Stomach (tissue), 19 donors: ENCODE data around the gene TTF2. TPM values are rescaled to one million over a fixed set of nuclear protein-coding genes. Genes with fewer than 3 reads are reported as not detected.

Source experiments
- DNase-seq, 2 donors: peaks; one replicate each; pipeline versions ENCODE4 v3.0.0 to v3.0.0-alpha.2; 2013 to 2019
- H3K27ac ChIP-seq, 5 donors: fragments of 200-600 bp in 4 of 5; sonication (generic) in 4 of 5; one replicate each; pipeline ENCODE4 v1.5.1; 2013 to 2019; ENCODE audit warnings: mild to moderate bottlenecking in 1 of 5, moderate library complexity in 1 of 5
- H3K27me3 ChIP-seq, 3 donors: fragments of 200-600 bp; sonication (generic); one replicate each; pipeline ENCODE4 v1.5.1; 2017 to 2019; ENCODE audit warnings: mixed run types in 1 of 3
- H3K36me3 ChIP-seq, 4 donors: fragments of 200-600 bp; sonication (generic); 1 replicate in 3 of 4; 2 replicates in 1 of 4; pipeline ENCODE4 v1.5.1; 2016 to 2019
- H3K4me1 ChIP-seq, 4 donors: fragments of 200-600 bp; sonication (generic); one replicate each; pipeline ENCODE4 v1.5.1; 2016 to 2019
- H3K4me3 ChIP-seq, 4 donors: fragments of 200-600 bp; sonication (generic) in 3 of 4; one replicate each; pipeline ENCODE4 v1.5.1; 2016 to 2019; ENCODE audit warnings: mild to moderate bottlenecking in 1 of 4
- H3K9me3 ChIP-seq, 4 donors: fragments of 200-600 bp; sonication (generic); one replicate each; pipeline ENCODE4 v1.5.1; 2016 to 2019
- CTCF ChIP-seq, 7 experiments: fragments of 450-650 bp in 4 of 7; fragments of 200-600 bp in 3 of 7; sonication (generic) in 3 of 7; IDR thresholded peaks; one replicate each; pipeline ENCODE4 v1.5.1; 2016 to 2019; ENCODE audit warnings: antibody characterized with exemption in 7 of 7, control low read depth in 2 of 7, mild to moderate bottlenecking in 1 of 7
- EP300 ChIP-seq: sonication (generic); formaldehyde crosslinking; IDR thresholded peaks from one replicate; pipeline ENCODE4 v1.6.1; 2017; ENCODE audit warnings: antibody characterized with exemption
- POLR2A ChIP-seq, 4 donors: fragments of 450-650 bp; IDR thresholded peaks; one replicate each; pipeline ENCODE4 v1.6.1; 2016; ENCODE audit warnings: antibody characterized with exemption in 4 of 4, control low read depth in 2 of 4, mild to moderate bottlenecking in 1 of 4, moderate library complexity in 1 of 4
- POLR2AphosphoS5 ChIP-seq, 3 donors: sonication (generic); formaldehyde crosslinking; IDR thresholded peaks; one replicate each; pipeline ENCODE4 v1.6.1; 2016; ENCODE audit warnings: antibody characterized with exemption in 3 of 3
- WGBS, 5 donors: extraction: QIAGEN DNeasy Blood & Tissue Kit in 3 of 5; methylation state at CpG; one replicate each; pipeline versions ENCODE4 v1.1.5 to v1.1.7; 2013 to 2018; 5-methylcytosine and 5-hydroxymethylcytosine counted together
- intact Hi-C: fragments of 100-400 bp; cut with DNase I; formaldehyde crosslinking; loops from one replicate; pipeline ENCODE4 v1.15.1; 2023; ENCODE audit warnings: low total_unique reads
- long read RNA-seq, 10 donors: transcript quantifications; one replicate each; lab custom pipeline, GENCODE V29; 2026
- polyA plus RNA-seq, 3 donors: library from polyadenylated mRNA; stranded (reverse); fragments of 200-250 nt; gene quantifications; one replicate each; pipeline ENCODE4 v1.2.3, GENCODE V29; 2013
- total RNA-seq, 5 donors: library from RNA; depleted of rRNA; stranded (reverse); fragments of >200 nt; gene quantifications; one replicate each; pipeline versions ENCODE4 v1.1.0 to v1.2.3, GENCODE V29; 2014 to 2016
- donor health status: healthy with polysubstance abuse.
- donor health status: Bipolar disorder and iron deficiency.
- donor health status: healthy.

TTF2 gene
- 10 to 100 TPM in 4 of 5 donors, 1 to 10 TPM in 1; 6.2 to 58.7 (median 27.0) TPM for total RNA-seq
- 1 to 10 TPM; 1.7 to 4.1 (median 2.1) TPM for polyA plus RNA-seq
- long read RNA-seq, donor 1, partial matches to known transcripts: 0 of 1 reads
- long read RNA-seq, donor 1, other reads (novel, unspliced or antisense): 0 of 1 reads
- long read RNA-seq, donor 2, partial matches to known transcripts: 0 of 1 reads
- long read RNA-seq, donor 2, other reads (novel, unspliced or antisense): 0 of 1 reads
- long read RNA-seq, donor 3: 0 reads
- long read RNA-seq, donor 4: 0 reads
- long read RNA-seq, donor 5: 0 reads
- long read RNA-seq, donor 6: 0 reads
- long read RNA-seq, donor 7: 0 reads
- long read RNA-seq, donor 8, full-length matches to known transcripts: 2 of 2 reads
- long read RNA-seq, donor 8, partial matches to known transcripts: 0 of 2 reads
- long read RNA-seq, donor 8, other reads (novel, unspliced or antisense): 0 of 2 reads
- long read RNA-seq, donor 9, partial matches to known transcripts: 0 of 1 reads
- long read RNA-seq, donor 9, other reads (novel, unspliced or antisense): 0 of 1 reads
- long read RNA-seq, donor 10: 0 reads

DNA sequence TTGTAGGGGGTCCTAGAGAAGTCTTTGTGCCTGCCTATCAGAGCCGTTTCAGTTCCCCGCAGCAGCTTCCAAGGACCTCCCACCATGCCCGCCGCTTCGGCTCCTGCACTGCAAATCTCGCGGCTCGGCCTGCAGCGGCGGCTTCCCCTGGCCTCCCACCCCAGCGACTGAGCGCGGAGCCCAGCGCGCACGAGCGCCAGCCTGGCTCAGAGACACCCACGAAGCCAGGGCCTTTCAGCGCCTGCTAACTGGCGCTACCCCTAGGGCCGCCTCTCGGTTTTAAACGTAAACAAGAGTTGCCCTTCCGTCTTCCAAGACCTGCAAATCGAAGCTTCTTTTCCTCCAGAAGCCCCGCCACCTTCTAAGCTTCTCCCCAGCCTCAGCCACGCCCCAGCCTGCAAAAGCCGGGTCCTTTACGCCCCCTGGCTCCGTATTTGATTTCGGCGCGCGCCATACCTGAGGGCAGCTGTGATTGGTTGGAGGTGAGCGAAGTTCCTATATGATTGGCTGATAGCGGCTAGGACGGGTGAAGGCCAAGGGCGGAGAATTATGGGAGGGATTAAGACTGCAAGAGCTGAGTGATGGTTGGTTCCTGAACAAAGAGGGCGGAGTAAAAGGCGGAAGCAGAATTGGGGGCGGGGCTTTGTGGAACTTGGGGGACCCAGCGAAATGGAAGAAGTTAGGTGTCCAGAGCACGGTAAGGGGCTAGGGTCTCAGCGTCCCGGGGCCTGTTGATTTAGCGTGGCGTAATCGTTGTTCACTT lies at the start of gene TTF2:
TTF2 (plus strand) TSS at position 649 of the 763 bp plus-strand sequence; CDS start at position 670, 21 bp downstream.
- H3K27me3 ChIP-seq: no peaks in the 10 kb centered on the region
- H3K9me3 ChIP-seq: no peaks in the 10 kb centered on the region
- H3K4me3 ChIP-seq: peak within 1 kb of the TSS; percentile 69 to 84 (median 80)
- H3K36me3 ChIP-seq: peaks cover 0 to 12% (median under 1%) of the 10 kb centered on the region in 4 donors
- WGBS, 5 donors: 0 to 1% (median 1%) methylated on average over 36 to 48 of the region's 48 CpGs
- H3K4me1 ChIP-seq: peaks cover 0 to 31% (median 17%) of the 10 kb centered on the region in 4 donors
- TF ChIP-seq CTCF (IDR thresholded peaks at IDR 0.05): peak in 4 of 7 experiments; percentile 10 to 48 (median 30)
- no peak for TF ChIP-seq EP300
- TF ChIP-seq POLR2A (IDR thresholded peaks at IDR 0.05): peak in 1 of 4 donors; percentile 38
- TF ChIP-seq POLR2AphosphoS5 (IDR thresholded peaks at IDR 0.05): peak in 2 of 3 donors; percentile 18 to 56
- peak within 1 kb of the TSS; percentile 85 to 88 (median 86) for H3K27ac ChIP-seq
- intact Hi-C loops: loop anchor here (10.0 kb wide), 1 partner anchor 485 kb away; the partner anchor contains the start of gene CD58
- DNase-seq: peak; percentile 93 to 99

GRCh38 chr1:117011334-117011733 lies 48.8 kb upstream of the TTF2 start:
- no peak for TF ChIP-seq EP300
- TF ChIP-seq POLR2AphosphoS5 (IDR thresholded peaks at IDR 0.05): no peak
- TF ChIP-seq POLR2A (IDR thresholded peaks at IDR 0.05): no peak
- no peak for TF ChIP-seq CTCF (IDR thresholded peaks at IDR 0.05)
- no peaks in the 10 kb centered on the region for H3K27me3 ChIP-seq
- DNase-seq: no peak
- no peak overlapping the region for H3K4me3 ChIP-seq
- intact Hi-C loops: no loop called here
- peaks cover 0 to 14% (median 0%) of the 10 kb centered on the region in 4 donors for H3K4me1 ChIP-seq
- H3K36me3 ChIP-seq: no peaks in the 10 kb centered on the region
- no peaks in the 10 kb centered on the region for H3K9me3 ChIP-seq
- no peak overlapping the region for H3K27ac ChIP-seq
- 93 to 98% (median 97%) methylated on average over 3 of the region's 3 CpGs for WGBS, 5 donors

- DNase-seq: peak; percentile 37 to 88
- H3K4me1 ChIP-seq: peaks cover 0 to 5% (median 0%) of the 10 kb centered on the region in 4 donors
- H3K36me3 ChIP-seq: no peaks in the 10 kb centered on the region
- H3K27me3 ChIP-seq: no peaks in the 10 kb centered on the region
- no peaks in the 10 kb centered on the region for H3K9me3 ChIP-seq
- intact Hi-C loops: no loop called here
- H3K27ac ChIP-seq: no peak overlapping the region
- WGBS, 5 donors: 47 to 71% (median 63%) methylated on average over 5 of the region's 5 CpGs
- no peak overlapping the region for H3K4me3 ChIP-seq
- TF ChIP-seq CTCF (IDR thresholded peaks at IDR 0.05) (no peak), EP300 (no peak), POLR2A (IDR thresholded peaks at IDR 0.05) (no peak), POLR2AphosphoS5 (IDR thresholded peaks at IDR 0.05) (no peak)
Measured at GRCh38 chr1:117013309-117013858, 46.7 kb upstream of the TTF2 start.

- no peaks in the 10 kb centered on the region for H3K9me3 ChIP-seq
- WGBS, 5 donors: 85 to 92% (median 89%) methylated on average over 5 of the region's 5 CpGs
- no peak for DNase-seq
- H3K27me3 ChIP-seq: no peaks in the 10 kb centered on the region
- peaks cover 0 to 5% (median 0%) of the 10 kb centered on the region in 4 donors for H3K4me1 ChIP-seq
- H3K4me3 ChIP-seq: no peak overlapping the region
- no peak overlapping the region for H3K27ac ChIP-seq
- TF ChIP-seq EP300 (no peak), POLR2A (IDR thresholded peaks at IDR 0.05) (no peak), CTCF (IDR thresholded peaks at IDR 0.05) (no peak), POLR2AphosphoS5 (IDR thresholded peaks at IDR 0.05) (no peak)
- no peaks in the 10 kb centered on the region for H3K36me3 ChIP-seq
- intact Hi-C loops: no loop called here
Measured at GRCh38 chr1:117014209-117014608, 45.9 kb upstream of the TTF2 start.
